Activated CD8-positive, alpha-beta memory T cell treated with anti-CD3 and anti-CD28 coated beads, Interleukin-2, amount 50 U/mL, for 24 hours (primary cell): ENCODE results near the gene TEX55.
"Not testable (repeated sequence)": the region's sequence is repeated elsewhere in the genome, so short reads cannot be mapped to it uniquely, and the experiment has no call there.

Source experiments
- DNase-seq: peaks from one replicate; pipeline ENCODE4 v3.0.0-alpha.2; 2020; ENCODE audit errors: extremely low read depth

TEX55 gene

DNA sequence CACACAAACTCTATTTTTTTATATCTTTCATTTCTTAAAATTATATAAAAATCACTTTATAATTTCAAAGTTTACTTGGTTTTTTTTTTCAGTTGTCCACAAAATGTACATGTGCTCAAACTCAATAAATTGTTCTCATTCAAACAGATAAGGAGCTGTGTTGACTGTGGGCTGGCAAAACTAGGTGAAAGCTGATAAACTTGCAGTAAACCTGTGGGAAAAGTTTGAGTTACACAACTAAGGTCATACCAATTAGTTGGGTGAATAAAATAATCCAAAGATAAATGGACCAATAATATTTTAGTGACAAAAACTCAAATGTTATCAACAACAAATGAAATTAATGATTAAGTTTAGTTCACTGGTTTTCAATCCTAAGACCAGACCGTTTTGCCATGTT, 14.8 kb downstream of the TEX55 start:
- no peak for DNase-seq

DNA sequence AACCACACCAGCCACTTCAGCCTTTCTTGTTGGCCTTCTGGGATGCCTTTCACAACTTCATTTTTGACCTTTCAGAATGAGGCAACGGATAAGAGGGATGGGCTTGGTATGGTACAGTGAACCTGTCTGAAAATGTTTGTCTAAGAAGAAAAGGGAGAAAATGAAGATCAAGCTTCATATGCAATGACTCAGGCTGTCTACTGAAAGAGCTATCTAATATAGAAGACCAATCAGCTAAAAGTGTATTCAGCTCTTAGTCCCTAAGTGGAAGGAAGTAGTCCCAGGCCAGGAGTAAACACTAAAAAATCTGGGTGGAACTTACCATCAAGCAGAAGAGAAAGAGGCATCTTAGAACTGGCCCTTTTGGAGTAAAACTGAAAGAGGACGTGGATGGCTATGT, 15.3 kb downstream of the TEX55 start:
- DNase-seq = no peak

DNA sequence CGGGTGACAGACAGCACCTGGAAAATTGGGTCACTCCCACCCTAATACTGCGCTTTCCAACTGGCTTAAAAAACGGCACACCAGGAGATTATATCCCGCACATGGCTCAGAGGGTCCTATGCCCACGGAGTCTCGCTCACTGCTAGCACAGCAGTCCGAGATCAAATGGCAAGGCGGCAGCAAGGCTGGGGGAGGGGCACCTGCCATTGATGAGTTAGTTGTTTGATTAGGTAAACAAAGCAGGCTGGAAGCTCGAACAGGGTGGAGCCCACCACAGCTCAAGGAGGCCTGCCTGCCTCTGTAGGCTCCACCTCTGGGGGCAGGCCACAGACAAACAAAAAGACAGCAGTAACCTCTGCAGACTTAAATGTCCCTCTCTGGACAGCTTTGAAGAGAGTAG, 18.8 kb downstream of the TEX55 start:
- DNase-seq = not testable (repeated sequence)

DNA sequence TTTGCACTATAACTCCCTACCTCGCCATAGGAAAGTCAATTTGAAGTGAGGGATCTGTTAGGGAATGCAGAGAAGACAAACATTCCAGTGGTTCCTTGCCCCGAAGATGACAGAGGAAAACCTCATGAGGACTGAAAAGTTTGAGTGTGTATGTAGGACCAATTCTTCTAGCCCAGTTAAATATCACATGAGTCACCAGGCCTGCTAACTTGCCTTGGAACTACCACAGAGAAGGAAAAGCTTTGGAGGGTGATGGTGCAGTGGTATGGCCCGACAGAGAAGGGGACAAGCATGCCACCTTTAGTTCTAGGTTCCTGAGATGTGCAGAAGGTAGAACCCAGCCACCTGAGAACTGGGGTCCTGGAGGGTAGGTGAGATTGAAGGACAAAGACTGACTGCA, 24.9 kb downstream of the TEX55 start:
- no peak for DNase-seq

GRCh38 chr3:119173325-119173724, 27.4 kb downstream of the TEX55 start, which contains the start of gene UPK1B:
TSS of gene UPK1B (plus strand) at chr3:119173598. CDS start at chr3:119186742, 13,144 bp downstream.
- no peak for DNase-seq

- DNase-seq = no peak
These were observed 30.1 kb downstream of the TEX55 start for GRCh38 chr3:119175872-119176756.

DNA sequence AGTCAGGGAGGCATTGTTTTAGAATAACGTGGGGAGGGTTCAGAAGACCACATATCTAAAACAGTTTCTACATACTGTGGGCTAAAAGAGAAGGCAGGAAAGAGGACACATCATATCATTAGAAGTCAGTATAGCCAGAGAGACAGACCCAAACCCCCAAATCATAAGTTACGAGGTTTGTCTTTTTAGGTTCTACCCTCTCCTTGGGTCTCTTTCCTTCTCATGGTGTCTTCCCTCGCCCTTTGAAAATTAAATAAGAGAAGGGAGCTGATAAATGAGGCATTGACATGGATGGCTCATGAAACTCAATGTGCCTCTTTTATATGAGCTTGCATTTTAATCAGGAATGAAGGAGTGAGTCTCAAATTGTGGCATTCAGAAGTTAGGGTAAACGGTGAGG, 30.8 kb downstream of the TEX55 start:
- DNase-seq = no peak

- DNase-seq = no peak
These were observed 31.4 kb downstream of the TEX55 start for GRCh38 chr3:119177321-119177720.

DNA sequence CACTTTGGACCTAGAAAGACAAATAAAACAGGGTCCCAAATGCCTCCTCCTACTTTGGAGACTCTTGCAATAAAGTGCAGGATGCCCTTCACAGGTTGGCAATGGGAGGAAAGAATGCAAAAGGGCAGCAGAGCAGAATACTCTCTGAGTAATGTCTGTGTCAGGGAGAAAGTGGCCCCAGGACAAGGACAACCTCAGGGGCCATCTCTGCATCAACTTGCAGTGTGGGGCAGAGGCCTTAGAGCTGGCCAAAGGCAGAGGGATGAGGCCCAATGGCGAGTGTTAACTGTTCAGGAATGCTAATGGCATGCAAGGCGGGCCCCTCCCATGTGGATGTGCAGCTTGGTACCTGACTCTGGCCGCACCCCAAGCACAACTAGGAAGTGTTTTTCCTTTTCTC, 35.8 kb downstream of the TEX55 start:
- DNase-seq = no peak

GRCh38 chr3:119184111-119184510, 38.1 kb downstream of the TEX55 start:
- DNase-seq = no peak

- no peak for DNase-seq
These were observed 39.0 kb downstream of the TEX55 start for GRCh38 chr3:119184796-119185570.

- no peak for DNase-seq
These were observed 41.3 kb downstream of the TEX55 start for GRCh38 chr3:119187266-119187665.

DNA sequence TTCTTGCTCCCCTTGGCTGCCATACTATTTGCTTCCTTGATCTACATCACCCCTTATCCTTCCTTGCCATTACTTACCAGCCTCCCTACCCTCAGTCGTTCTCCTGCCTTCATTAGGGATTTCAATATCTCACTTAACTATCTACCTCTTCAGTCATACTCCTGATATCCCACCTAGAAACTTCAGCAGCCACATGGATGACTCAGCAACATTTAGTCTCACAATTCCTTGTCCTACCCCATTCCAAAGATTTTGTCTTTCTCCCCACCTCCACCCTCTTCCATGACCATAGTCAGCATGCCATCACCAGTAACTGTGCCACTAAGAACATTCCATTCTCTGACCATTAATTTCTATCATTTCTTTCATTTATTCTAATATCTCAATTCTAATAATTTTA, 45.8 kb downstream of the TEX55 start:
- no peak for DNase-seq

- no peak for DNase-seq
These were observed 48.5 kb downstream of the TEX55 start for GRCh38 chr3:119194237-119195150.

GRCh38 chr3:119195151-119195476, 49.1 kb downstream of the TEX55 start:
- no peak for DNase-seq

DNA sequence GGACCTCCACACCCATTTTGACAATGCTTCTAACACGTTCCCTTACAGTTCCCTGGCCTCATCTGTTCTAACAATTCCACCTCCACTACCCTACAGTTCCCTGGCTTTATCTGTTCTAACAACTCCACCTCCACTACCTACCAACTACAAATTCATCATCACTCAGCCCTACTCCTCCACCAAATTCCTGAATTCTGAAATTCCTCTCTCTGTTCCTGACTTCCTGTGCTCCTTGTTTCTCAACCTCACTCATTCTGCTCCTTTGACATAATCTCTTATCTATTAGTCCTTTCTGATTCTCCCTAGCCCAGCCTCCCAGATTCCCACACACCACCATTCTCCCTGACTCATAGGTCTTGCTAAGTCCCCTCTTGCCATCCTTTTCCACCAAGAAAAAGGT, 49.9 kb downstream of the TEX55 start:
- no peak for DNase-seq
